Transverse colon (tissue), 4 donors: ENCODE measurements around the gene GVQW3. TPM values are rescaled to one million over a fixed set of nuclear protein-coding genes. Genes with fewer than 3 reads are reported as not detected.

Experiments used
- DNase-seq: peaks from one replicate; pipeline ENCODE4 v3.0.0-alpha.2; 2019
- H3K27ac ChIP-seq, 4 donors: fragments of 200-600 bp; sonication (generic); 2 replicates each; pipeline ENCODE4 v1.5.1; 2016 to 2018; ENCODE audit warnings: inconsistent platforms in 4 of 4
- H3K27me3 ChIP-seq: fragments of 200-600 bp; sonication (generic); 2 replicates; pipeline ENCODE4 v1.5.1; 2017; ENCODE audit warnings: inconsistent platforms
- H3K36me3 ChIP-seq, 4 donors: fragments of 200-600 bp; sonication (generic); 2 replicates each; pipeline ENCODE4 v1.5.1; 2017 to 2019; ENCODE audit warnings: inconsistent platforms in 4 of 4
- H3K4me1 ChIP-seq, 4 donors: fragments of 200-600 bp; sonication (generic); 2 replicates each; pipeline ENCODE4 v1.5.1; 2017 to 2020; ENCODE audit warnings: inconsistent platforms in 4 of 4
- H3K4me3 ChIP-seq, 4 donors: fragments of 200-600 bp; sonication (generic); 1 replicate in 1 of 4; 2 replicates in 3 of 4; pipeline versions ENCODE4 v1.5.1 to v1.6.1; 2017 to 2019; ENCODE audit warnings: inconsistent platforms in 4 of 4
- H3K9me3 ChIP-seq, 2 donors: fragments of 200-600 bp; sonication (generic); 2 replicates each; pipeline ENCODE4 v1.5.1; 2017 to 2019; ENCODE audit warnings: inconsistent platforms in 2 of 2
- CTCF ChIP-seq, 5 experiments: fragments of 200-600 bp in 3 of 5; fragments of 450-650 bp in 2 of 5; sonication (generic) in 3 of 5; IDR thresholded peaks; 1 replicate in 2 of 5; 2 replicates in 3 of 5; pipeline ENCODE4 v1.5.1; 2016 to 2017; ENCODE audit warnings: antibody characterized with exemption in 5 of 5, inconsistent platforms in 3 of 5, mild to moderate bottlenecking in 2 of 5, moderate library complexity in 1 of 5
- EP300 ChIP-seq: sonication (generic); formaldehyde crosslinking; IDR thresholded peaks from one replicate; pipeline ENCODE4 v1.6.1; 2017; ENCODE audit warnings: antibody characterized with exemption, low read depth
- POLR2A ChIP-seq: fragments of 450-650 bp; IDR thresholded peaks from one replicate; pipeline ENCODE4 v1.6.1; 2016; ENCODE audit warnings: antibody characterized with exemption, mild to moderate bottlenecking, moderate library complexity
- POLR2AphosphoS5 ChIP-seq, 3 donors: sonication (generic); formaldehyde crosslinking; IDR thresholded peaks; one replicate each; pipeline ENCODE4 v1.6.1; 2016; ENCODE audit warnings: antibody characterized with exemption in 3 of 3
- WGBS, 2 donors: methylation state at CpG; one replicate each; pipeline ENCODE4 v1.1.5; 2018; ENCODE audit warnings: low coverage in 1 of 2; 5-methylcytosine and 5-hydroxymethylcytosine counted together
- in situ Hi-C, 4 donors: fragments of 200-750 bp; cut with MboI; loops; one replicate each; pipeline versions ENCODE4 v1.15.0 to v1.15.1; 2017; ENCODE audit warnings: low sequenced_read_pairs in 3 of 4, low pct_ligation_motif_present in 1 of 4, low pct_unique_long_range_greater_than_20kb in 1 of 4
- intact Hi-C: fragments of 100-400 bp; cut with DNase I; formaldehyde crosslinking; loops from one replicate; pipeline ENCODE4 v1.15.1; 2023; ENCODE audit warnings: low total_unique reads
- total RNA-seq, 4 donors: library from RNA; depleted of rRNA; stranded (reverse); fragments of >200 nt; gene quantifications; one replicate each; pipeline ENCODE4 v1.1.0, GENCODE V29; 2016

The GVQW3 gene
- total RNA-seq, 4 donors from 2014 or later: 1.6 to 5.6 (median 4.3) TPM

DNA sequence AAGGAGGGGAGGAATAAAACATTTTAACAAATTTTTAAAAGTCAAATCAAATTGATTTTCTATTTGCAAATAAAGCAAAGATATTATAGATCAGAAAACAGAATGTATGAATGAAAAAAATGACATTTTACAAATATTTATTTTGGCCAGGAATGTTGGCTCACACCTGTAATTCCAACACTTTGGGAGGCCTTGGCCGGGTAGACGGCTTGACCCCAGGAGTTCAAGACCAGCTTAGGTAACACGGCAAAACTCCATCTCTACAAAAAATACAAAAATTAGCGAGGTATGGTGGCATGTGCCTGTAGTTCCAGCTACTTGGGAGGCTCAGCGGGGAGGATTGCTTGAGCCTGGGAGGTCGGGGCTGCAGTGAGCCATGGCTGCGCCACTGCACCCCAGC, 18.4 kb upstream of the GVQW3 start:
- in situ Hi-C loops (no loop called here), intact Hi-C loops (no loop called here)
- no peak overlapping the region for H3K27ac ChIP-seq

GRCh38 chr11:76365038-76365679, 16.0 kb upstream of the GVQW3 start:
- H3K36me3 ChIP-seq: no peaks in the 10 kb centered on the region
- no peak overlapping the region for H3K27ac ChIP-seq
- peaks cover 3 to 39% (median 21%) of the 10 kb centered on the region in 4 donors for H3K4me1 ChIP-seq
- H3K9me3 ChIP-seq: no peaks in the 10 kb centered on the region
- TF ChIP-seq POLR2AphosphoS5 (IDR thresholded peaks at IDR 0.05): no peak
- TF ChIP-seq CTCF (IDR thresholded peaks at IDR 0.05): no peak
- no peak for TF ChIP-seq POLR2A
- TF ChIP-seq EP300: no peak
- in situ Hi-C loops (no loop called here), intact Hi-C loops (no loop called here)
- 91 to 94% methylated on average over 12 to 16 of the region's 16 CpGs for WGBS, 2 donors
- no peaks in the 10 kb centered on the region for H3K27me3 ChIP-seq
- no peak for DNase-seq
- H3K4me3 ChIP-seq: no peak overlapping the region

More for the DNA sequence above, 18.4 kb upstream of the GVQW3 start:
- no peaks in the 10 kb centered on the region for H3K9me3 ChIP-seq
- TF ChIP-seq POLR2A (no peak), POLR2AphosphoS5 (IDR thresholded peaks at IDR 0.05) (no peak)
- DNase-seq: no peak
- H3K4me1 ChIP-seq: peaks cover 0 to 14% (median 2%) of the 10 kb centered on the region in 4 donors
- no peak overlapping the region for H3K4me3 ChIP-seq
- WGBS, 2 donors: 89 to 93% methylated on average over 7 of the region's 7 CpGs
- H3K27me3 ChIP-seq: no peaks in the 10 kb centered on the region
- peaks cover 0 to 3% (median 0%) of the 10 kb centered on the region in 4 donors for H3K36me3 ChIP-seq

- intact Hi-C loops: no loop called here
- Histone ChIP-seq H3K36me3 (no peaks in the 10 kb centered on the region), H3K27ac (peak overlapping the region; percentile 7 to 57 (median 32)), H3K27me3 (no peaks in the 10 kb centered on the region), H3K4me3 (no peak overlapping the region), H3K9me3 (no peaks in the 10 kb centered on the region), H3K4me1 (peaks cover 10 to 50% (median 35%) of the 10 kb centered on the region in 4 donors)
- 43 to 53% methylated on average over 1 of the region's 1 CpG for WGBS, 2 donors
- in situ Hi-C loops: no loop called here
- DNase-seq: no peak
- TF ChIP-seq POLR2A (no peak), POLR2AphosphoS5 (IDR thresholded peaks at IDR 0.05) (no peak), EP300 (no peak), CTCF (IDR thresholded peaks at IDR 0.05) (no peak)
These were observed 12.6 kb upstream of the GVQW3 start for GRCh38 chr11:76368490-76368889.

GRCh38 chr11:76369406-76369805, 11.7 kb upstream of the GVQW3 start:
- H3K4me1 ChIP-seq: peaks cover 10 to 50% (median 35%) of the 10 kb centered on the region in 4 donors
- H3K9me3 ChIP-seq: no peaks in the 10 kb centered on the region
- intact Hi-C loops (no loop called here), in situ Hi-C loops (no loop called here)
- H3K27ac ChIP-seq: peak overlapping the region; percentile 7 to 57 (median 32)
- TF ChIP-seq EP300 (no peak), POLR2AphosphoS5 (IDR thresholded peaks at IDR 0.05) (peak in 1 of 3 donors; percentile 14)
- H3K36me3 ChIP-seq: no peaks in the 10 kb centered on the region
- no peaks in the 10 kb centered on the region for H3K27me3 ChIP-seq
- H3K4me3 ChIP-seq: no peak overlapping the region
- peak; percentile 22 for DNase-seq
- WGBS, 2 donors: 38% methylated on average over 6 of the region's 6 CpGs; no CpG with 5 or more reads in 1 of the 2 donors

DNA sequence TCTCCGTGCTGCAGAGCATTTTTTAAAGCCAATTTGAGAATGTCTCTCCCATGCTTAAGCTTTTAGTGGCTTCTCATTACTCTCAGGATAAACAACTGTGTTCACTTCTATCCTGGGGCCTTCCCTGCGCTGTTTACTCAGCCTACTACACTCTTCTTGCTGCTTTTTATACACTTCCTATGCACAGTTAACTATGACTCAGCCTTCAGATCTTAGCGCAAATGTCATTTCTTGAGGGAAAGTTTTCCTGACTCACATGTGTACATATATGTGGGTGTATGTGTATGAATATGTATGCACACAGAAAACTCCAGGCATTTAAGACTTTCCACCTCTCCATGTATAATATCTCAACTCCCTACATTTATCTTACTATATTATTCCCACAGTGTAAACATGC, 10.0 kb upstream of the GVQW3 start:
- Histone ChIP-seq H3K4me3 (no peak overlapping the region), H3K36me3 (no peaks in the 10 kb centered on the region), H3K27ac (peak overlapping the region in 3 of 4 donors; percentile 42 to 54 (median 52)), H3K27me3 (no peaks in the 10 kb centered on the region), H3K9me3 (no peaks in the 10 kb centered on the region), H3K4me1 (peaks cover 10 to 65% (median 40%) of the 10 kb centered on the region in 4 donors)
- intact Hi-C loops (no loop called here), in situ Hi-C loops (no loop called here)
- DNase-seq: no peak
- 17 to 28% methylated on average over 3 of the region's 3 CpGs for WGBS, 2 donors
- TF ChIP-seq CTCF (IDR thresholded peaks at IDR 0.05): no peak
